Spleen (tissue), 11 donors: ENCODE data around the gene AGRN. TPM values are rescaled to one million over a fixed set of nuclear protein-coding genes. Genes with fewer than 3 reads are reported as not detected.

Experiments
- DNase-seq: peaks from one replicate; pipeline ENCODE4 v3.0.0-alpha.2; 2020
- H3K27ac ChIP-seq, 8 donors: fragments of 200-600 bp; sonication (generic) in 7 of 8; 1 replicate in 4 of 8; 2 replicates in 4 of 8; pipeline versions ENCODE4 v1.5.0 to v1.8.0; 2016 to 2021; ENCODE audit warnings: inconsistent platforms in 4 of 8, mild to moderate bottlenecking in 4 of 8, moderate library complexity in 1 of 8
- H3K27me3 ChIP-seq, 7 donors: fragments of 200-600 bp; sonication (generic) in 6 of 7; replicated peaks in 1 of 7; 1 replicate in 4 of 7; 2 replicates in 3 of 7; pipeline versions ENCODE4 v1.5.0 to v1.8.0; 2016 to 2021; ENCODE audit warnings: inconsistent platforms in 3 of 7, mild to moderate bottlenecking in 1 of 7
- H3K36me3 ChIP-seq, 6 donors: fragments of 200-600 bp; sonication (generic) in 5 of 6; 1 replicate in 4 of 6; 2 replicates in 2 of 6; pipeline versions ENCODE4 v1.5.0 to v1.8.0; 2016 to 2021; ENCODE audit warnings: inconsistent platforms in 2 of 6
- H3K4me1 ChIP-seq, 6 donors: fragments of 200-600 bp; sonication (generic) in 5 of 6; 1 replicate in 3 of 6; 2 replicates in 3 of 6; pipeline versions ENCODE4 v1.5.0 to v1.8.0; 2016 to 2021; ENCODE audit warnings: inconsistent platforms in 3 of 6
- H3K4me3 ChIP-seq, 8 donors: fragments of 200-600 bp; sonication (generic) in 7 of 8; 1 replicate in 4 of 8; 2 replicates in 4 of 8; pipeline versions ENCODE4 v1.5.0 to v1.8.0; 2016 to 2021; ENCODE audit warnings: inconsistent platforms in 4 of 8, mild to moderate bottlenecking in 4 of 8, moderate library complexity in 2 of 8
- H3K9me3 ChIP-seq, 8 donors: fragments of 200-600 bp; sonication (generic) in 7 of 8; 1 replicate in 4 of 8; 2 replicates in 4 of 8; pipeline versions ENCODE4 v1.5.0 to v1.8.0; 2016 to 2021; ENCODE audit warnings: inconsistent platforms in 4 of 8
- CTCF ChIP-seq, 11 experiments: fragments of 200-600 bp in 7 of 11; fragments of 450-650 bp in 4 of 11; sonication (generic) in 4 of 11; IDR thresholded peaks in 8 of 11; conservative IDR thresholded peaks in 3 of 11; 1 replicate in 7 of 11; 2 replicates in 4 of 11; pipeline versions ENCODE4 v1.4.0 to v1.8.0; 2016 to 2021; ENCODE audit warnings: antibody characterized with exemption in 11 of 11, inconsistent platforms in 4 of 11, mild to moderate bottlenecking in 1 of 11
- POLR2A ChIP-seq, 3 donors: fragments of 450-650 bp; IDR thresholded peaks; one replicate each; pipeline ENCODE4 v1.5.1; 2017; ENCODE audit warnings: antibody characterized with exemption in 3 of 3, mild to moderate bottlenecking in 1 of 3
- POLR2AphosphoS5 ChIP-seq, 3 donors: sonication (generic); formaldehyde crosslinking; IDR thresholded peaks; one replicate each; pipeline ENCODE4 v1.5.1; 2017; ENCODE audit warnings: antibody characterized with exemption in 3 of 3
- WGBS, 5 donors: extraction: QIAGEN DNeasy Blood & Tissue Kit in 3 of 5; methylation state at CpG; one replicate each; pipeline versions ENCODE4 v1.1.5 to v1.1.7; 2013 to 2018; 5-methylcytosine and 5-hydroxymethylcytosine counted together
- intact Hi-C: fragments of 100-400 bp; cut with DNase I; formaldehyde crosslinking; loops from one replicate; pipeline ENCODE4 v1.15.0; 2023; ENCODE audit warnings: low total_unique reads
- polyA plus RNA-seq, 3 donors: library from polyadenylated mRNA; stranded (reverse); fragments of 200-250 nt; gene quantifications; one replicate each; pipeline ENCODE4 v1.2.1, GENCODE V29; 2013
- total RNA-seq, 7 donors: library from RNA; depleted of rRNA in 3 of 7; stranded (reverse); fragments of >200 nt in 3 of 7; fragmentation: NEBNext Ultra II Directional in 4 of 7; extraction: Animal tissue kit (Norgen Biotek cat#: 25700) in 4 of 7; gene quantifications; one replicate each; pipeline versions ENCODE4 v1.1.0 to v1.2.1, GENCODE V29; 2016 to 2021
- donor health status: healthy with polysubstance abuse.
- donor health status: DM: no; HTN: no; CAD: no; lungs with moderate emphysema.
- donor health status: DM: no; HTN: no; CAD: no.
- donor health status: Bipolar disorder and iron deficiency.
- donor health status: healthy.
- donor health status: DM: no; HTN: no; CAD: no.
- donor health status: DM: yes; HTN: yes; CAD: no.

Gene AGRN
- total and polyA plus RNA-seq, 10 donors: 4.6 to 27.2 (median 14.5) TPM

- no peak overlapping the region for H3K27ac ChIP-seq
- H3K36me3 ChIP-seq: peaks cover 0 to 49% (median 2%) of the 10 kb centered on the region in 6 donors
- 86 to 96% (median 93%) methylated on average over 23 to 30 of the region's 30 CpGs for WGBS, 5 donors
- no peak overlapping the region for H3K4me3 ChIP-seq
- peaks cover 0 to 2% (median 0%) of the 10 kb centered on the region in 7 donors for H3K27me3 ChIP-seq
- intact Hi-C loops: no loop called here
- no peaks in the 10 kb centered on the region for H3K9me3 ChIP-seq
- DNase-seq: peak; percentile 57
- H3K4me1 ChIP-seq: peaks cover 0 to 1% (median under 1%) of the 10 kb centered on the region in 6 donors
- TF ChIP-seq CTCF (IDR thresholded peaks at IDR 0.05 in 8 of 11, conservative IDR thresholded peaks at IDR 0.05 in 3 of 11) (no peak), POLR2AphosphoS5 (IDR thresholded peaks at IDR 0.05) (no peak), POLR2A (IDR thresholded peaks at IDR 0.05) (no peak)
These were observed 65.4 kb downstream of the AGRN start for GRCh38 chr1:1085171-1085841.

- H3K4me1 ChIP-seq: no peaks in the 10 kb centered on the region
- intact Hi-C loops: no loop called here
- H3K27ac ChIP-seq: no peak overlapping the region
- WGBS, 5 donors: 91 to 97% (median 93%) methylated on average over 31 to 38 of the region's 38 CpGs
- no peak for TF ChIP-seq POLR2AphosphoS5 (IDR thresholded peaks at IDR 0.05)
- no peak for TF ChIP-seq POLR2A (IDR thresholded peaks at IDR 0.05)
- no peak for TF ChIP-seq CTCF (IDR thresholded peaks at IDR 0.05 in 8 of 11, conservative IDR thresholded peaks at IDR 0.05 in 3 of 11)
- no peaks in the 10 kb centered on the region for H3K27me3 ChIP-seq
- peak; percentile 62 for DNase-seq
- peaks cover 0 to 52% (median 2%) of the 10 kb centered on the region in 6 donors for H3K36me3 ChIP-seq
- no peak overlapping the region for H3K4me3 ChIP-seq
- H3K9me3 ChIP-seq: no peaks in the 10 kb centered on the region
These were observed 66.3 kb downstream of the AGRN start for GRCh38 chr1:1085911-1086841.

GRCh38 chr1:1086911-1087341 lies 67.0 kb downstream of the AGRN start:
- Histone ChIP-seq H3K9me3 (no peaks in the 10 kb centered on the region), H3K27me3 (no peaks in the 10 kb centered on the region), H3K4me1 (no peaks in the 10 kb centered on the region), H3K27ac (no peak overlapping the region), H3K4me3 (no peak overlapping the region), H3K36me3 (peaks cover 0 to 50% (median 2%) of the 10 kb centered on the region in 6 donors)
- intact Hi-C loops: no loop called here
- DNase-seq: peak; percentile 58
- TF ChIP-seq CTCF (IDR thresholded peaks at IDR 0.05 in 8 of 11, conservative IDR thresholded peaks at IDR 0.05 in 3 of 11): no peak
- 83 to 94% (median 91%) methylated on average over 13 to 17 of the region's 17 CpGs for WGBS, 5 donors
